ENCODE data around the gene RBMS3.

RBMS3 gene

DNA sequence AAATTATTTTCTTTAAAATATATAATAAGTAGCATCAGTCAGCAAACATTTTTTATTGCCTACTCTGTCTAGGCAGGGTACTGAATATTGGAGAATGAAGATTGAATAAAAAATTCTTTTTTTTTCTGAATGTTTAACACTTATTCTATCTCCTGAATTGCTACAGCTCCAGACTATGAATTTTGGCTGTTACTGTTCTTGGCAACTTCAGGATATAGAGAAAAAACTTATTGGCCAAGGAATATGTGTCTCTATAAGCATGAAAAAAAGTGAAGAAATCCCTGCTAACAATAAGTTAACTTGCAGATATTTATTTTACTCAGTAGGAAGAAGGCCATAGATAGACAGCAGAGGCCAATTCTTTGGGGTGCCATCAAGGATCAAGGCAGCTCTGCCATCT lies 309.6 kb downstream of the RBMS3 start:
- DNase-seq, result no peak

DNA sequence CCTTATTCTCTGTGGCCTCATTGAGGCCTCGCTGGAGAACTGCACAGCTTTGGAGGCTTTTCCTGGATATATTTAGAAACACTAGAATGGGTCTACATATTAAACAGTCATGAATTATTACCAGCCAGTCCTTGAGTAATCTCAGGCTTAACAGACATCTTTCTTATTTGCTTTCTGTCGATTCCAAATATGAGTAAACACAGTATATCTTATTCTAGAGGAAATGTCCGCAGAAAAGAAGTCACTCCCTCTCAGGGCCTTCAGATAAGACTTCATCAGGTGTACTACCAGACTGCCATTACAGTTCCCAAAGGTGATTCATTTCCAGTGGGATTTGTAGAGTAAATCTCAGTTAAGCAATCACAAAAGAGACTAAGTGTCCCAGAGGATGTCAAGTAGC lies 310.7 kb downstream of the RBMS3 start:
- no peak for DNase-seq

DNA sequence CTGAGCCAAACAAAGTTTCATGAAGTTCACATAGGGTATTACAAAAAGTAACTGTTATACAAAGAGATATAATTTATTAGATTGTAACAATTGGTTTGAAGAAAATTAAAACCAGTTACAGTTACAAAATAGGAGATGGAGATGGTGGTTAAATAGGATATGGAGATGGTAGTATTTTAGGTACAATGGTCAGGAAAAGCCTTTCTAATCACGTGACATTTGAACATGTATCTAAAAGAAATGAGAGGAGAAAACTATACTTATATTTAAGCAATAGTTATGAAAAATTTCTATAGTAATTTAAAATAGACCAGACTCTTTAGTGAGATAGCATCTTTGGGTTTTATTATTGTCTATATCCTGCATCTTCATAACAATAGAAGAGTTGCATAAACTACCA lies 312.9 kb downstream of the RBMS3 start:
- DNase-seq, result no peak

DNA sequence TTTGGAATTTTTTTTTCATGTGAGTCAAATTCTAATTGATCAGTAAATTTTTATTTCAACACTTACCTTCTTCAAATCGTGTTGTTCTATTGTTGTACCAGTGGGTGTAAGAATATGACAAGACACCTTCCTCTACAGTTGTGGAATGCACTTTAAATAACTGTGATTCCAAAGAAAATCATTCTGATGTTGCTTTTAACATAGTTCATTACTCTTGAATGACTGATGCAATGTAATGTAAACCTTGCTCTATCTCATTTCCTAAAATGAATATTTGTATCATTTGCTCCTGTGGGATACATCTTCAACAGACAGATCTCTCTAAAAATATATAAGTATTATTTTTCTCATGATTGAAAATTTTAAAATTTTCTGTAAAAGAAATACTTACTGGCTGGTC lies 313.4 kb downstream of the RBMS3 start:
- DNase-seq, result no peak

DNA sequence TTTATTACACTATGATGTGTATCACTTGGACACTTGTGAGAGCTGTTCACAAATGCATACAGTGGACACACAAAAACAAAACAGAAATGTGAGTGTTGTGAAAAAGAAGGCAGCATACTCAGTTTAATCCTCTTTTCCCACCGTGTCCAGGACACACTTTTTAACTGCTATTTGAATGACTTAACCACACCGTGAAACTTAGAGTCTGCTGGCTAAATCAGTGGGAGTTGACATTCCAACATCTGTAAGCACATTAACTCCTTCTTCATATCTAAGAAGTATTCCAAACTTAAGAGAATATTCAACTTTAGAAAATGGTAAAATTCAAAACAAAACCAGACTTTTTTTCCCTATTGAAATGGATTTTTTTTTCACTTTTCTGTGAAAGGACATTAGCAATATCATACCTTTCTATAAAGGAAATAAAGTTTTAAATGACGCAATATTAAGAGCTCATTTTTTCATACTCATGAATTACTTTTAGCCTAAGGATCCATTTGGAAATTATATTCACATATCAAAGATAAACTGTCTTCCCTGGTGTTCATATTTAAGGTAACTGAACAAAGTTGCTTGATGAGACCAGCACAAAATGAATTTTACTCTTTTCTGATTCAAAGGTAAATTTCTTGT lies 316.6 kb downstream of the RBMS3 start:
- no peak for DNase-seq

DNA sequence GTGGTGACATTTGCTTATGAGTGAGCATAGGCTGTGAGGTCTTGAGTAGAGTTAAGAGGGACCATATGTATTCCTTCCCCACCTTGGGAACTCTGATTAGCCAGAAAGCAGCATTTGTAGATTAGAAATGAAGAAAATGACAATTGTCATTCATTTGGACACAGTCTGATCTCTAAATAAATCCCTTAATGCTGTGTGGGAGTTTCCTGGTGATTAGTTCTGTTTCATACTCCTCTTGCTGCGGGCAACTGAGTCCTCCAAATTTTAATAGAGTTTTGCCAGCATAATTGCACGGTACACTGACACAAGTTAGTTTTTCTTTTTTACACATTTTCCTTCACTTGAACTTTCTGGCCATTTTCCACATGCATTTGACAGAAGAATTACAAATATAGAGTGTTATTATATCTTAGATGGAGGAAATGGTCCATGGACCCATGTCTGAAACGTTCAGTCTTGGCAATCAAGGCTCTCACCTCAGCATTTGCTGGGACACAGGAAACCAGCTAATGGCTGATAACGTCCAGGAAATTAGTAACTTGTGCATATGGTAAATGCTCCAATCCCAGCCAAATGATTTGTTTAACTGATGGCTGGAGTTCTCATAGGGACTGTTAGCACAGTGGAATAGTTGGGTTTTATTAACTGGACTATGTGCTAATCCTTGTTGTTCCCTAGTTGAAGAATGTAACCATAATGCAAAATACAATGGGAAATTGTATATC lies 321.2 kb downstream of the RBMS3 start:
- DNase-seq, result no peak

DNA sequence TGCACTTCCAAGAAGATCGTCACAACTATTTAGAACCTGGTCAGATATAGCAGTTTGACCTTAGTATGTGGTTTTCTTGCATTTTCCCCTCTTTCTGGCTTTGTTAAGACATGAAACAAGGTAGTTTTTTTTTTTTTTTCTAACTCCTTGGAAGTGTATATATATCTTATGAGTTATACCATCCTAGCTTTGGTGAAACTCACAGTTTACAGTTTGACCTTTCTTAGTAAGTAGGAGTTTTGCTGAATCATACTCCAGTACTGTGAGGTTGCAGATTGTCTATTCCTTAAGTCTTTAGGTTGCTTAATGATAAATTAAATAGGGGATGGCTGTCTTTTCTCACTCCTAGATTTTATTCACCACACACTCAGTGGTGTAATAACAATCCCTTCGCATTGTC lies 325.0 kb downstream of the RBMS3 start:
- no peak for DNase-seq

DNA sequence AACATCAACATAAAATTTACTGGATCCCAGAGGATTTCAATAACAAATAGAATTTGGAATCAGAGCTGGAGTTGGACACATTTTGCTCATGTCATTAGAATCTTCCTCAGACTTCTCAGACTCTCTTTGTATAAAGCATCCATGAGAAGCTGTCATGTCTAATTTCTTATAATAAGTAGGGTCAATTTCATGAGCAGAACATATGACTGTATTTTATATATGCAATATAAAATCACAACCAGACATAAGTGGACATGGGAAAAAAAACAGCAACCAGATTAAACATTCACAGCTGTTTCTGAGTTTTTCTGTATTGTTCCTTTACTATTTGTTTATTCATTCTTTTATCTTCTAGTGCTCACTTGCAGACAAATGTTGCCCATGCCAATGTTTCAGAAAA lies 325.5 kb downstream of the RBMS3 start:
- no peak for DNase-seq

DNA sequence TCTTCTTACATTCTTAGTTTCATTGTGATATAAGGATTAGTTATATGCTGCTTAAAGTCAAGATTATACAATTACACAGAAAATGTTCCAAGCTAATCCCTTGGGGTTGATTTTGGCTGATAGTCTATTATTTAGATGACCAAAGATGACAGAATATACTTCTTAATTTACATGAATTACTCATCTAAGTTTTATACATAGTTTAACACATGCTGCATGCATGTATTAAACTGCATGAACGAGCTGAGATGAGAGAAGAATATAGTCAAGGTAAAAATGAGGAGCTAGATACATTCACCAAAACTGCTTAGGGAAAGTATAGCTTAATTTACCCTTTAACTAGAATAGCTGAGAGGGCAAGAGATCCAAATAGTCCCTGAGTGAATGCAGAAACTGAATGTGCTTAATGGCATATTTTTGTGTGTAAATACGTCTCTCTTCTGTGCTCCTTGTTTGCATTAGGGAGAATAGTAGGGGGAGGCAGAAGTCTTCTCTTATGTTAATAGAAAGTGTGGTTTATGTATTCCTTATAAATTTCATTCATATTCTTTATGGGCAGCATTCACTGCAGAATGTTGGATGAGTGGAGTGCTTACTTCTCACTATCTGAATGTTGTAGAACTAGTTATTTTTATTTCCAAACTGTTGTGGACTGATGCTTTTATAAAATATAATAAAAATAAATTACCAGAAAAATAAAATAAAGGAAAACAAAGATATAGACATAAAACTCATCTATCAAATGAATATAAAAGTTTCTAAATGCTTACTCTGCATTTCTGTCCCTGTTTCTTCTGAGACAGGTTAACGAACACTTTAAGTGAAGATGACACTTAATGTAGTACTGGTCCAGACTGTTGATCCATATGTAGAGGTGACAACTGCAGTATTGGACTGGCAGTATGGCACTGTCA lies 327.8 kb downstream of the RBMS3 start:
- no peak for DNase-seq

DNA sequence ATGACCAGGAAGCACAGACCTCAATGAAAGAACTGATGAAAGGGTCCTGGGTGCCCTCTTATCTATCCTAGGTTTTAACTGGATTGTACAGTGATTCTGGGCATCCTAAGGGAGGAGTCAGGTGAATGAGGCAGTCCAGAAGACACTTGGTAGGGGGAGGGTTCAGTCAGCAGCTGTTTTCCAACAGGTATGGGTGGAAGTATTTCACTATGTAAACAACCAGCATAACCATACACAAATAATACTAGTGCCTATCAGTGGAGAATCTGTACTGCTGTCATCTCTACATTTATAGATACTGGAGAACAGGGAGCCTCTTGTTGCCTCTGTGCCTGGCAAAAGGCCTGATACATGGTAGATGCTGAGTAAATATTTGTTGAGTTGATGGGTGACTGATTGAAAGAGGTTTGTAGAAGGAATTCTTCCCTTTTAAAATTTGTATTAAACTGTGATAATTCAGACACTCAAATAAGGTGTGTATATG lies 328.5 kb downstream of the RBMS3 start:
- no peak for DNase-seq

DNA sequence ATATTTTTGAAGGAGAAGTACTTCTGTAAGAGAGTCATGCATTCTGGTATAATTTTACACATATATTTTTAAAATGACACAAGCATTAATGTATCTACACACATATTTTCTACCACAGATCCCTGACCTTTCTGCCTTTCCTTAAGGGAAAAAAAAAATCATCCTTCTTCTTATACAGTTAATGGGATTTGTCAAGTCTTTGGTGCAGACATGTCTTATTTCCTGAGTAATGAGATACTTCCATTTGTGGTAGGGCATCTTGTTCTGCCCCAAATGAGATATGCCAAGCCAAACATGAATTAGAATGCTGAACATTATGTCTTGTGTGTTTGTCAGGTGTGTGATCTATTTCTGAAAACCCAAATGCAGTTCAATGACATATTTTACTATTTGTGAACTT lies 329.9 kb downstream of the RBMS3 start:
- no peak for DNase-seq

DNA sequence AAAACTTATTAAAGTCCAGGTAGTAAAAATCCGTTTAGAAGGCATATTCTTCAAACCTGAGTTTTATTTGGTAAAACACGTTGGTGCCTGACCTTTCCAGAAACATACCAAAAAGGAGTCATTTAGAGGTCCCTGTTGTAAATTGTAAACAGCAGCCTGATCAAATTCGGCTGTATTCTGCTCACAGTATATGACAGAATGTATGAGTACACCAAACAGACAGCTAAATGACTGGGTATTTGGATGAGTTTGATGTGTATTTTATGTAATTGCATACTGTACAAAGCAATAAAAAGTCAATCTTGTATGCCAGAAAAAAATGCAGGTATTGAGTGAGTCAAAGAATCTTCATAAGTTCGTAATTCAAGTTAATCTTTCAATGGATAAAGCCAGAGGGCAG lies 330.4 kb downstream of the RBMS3 start:
- no peak for DNase-seq

DNA sequence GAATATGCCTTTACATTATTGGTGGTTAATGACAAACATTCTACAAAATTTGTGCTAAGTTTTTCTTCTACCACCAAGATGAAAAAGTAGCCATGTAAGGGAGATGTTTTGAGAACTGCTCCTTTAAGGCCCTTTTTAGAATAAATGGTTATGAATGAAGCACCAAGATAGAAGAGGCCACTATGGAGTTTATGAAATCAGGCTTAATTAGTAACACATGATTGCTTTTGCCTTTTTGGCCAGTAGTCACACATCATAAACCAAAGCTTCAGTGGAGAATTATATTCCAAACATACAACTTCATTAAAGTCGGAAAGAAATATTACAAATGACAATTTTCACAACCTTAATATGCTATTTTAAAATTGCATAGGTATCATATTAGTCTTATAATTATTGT lies 331.7 kb downstream of the RBMS3 start:
- DNase-seq, result no peak

DNA sequence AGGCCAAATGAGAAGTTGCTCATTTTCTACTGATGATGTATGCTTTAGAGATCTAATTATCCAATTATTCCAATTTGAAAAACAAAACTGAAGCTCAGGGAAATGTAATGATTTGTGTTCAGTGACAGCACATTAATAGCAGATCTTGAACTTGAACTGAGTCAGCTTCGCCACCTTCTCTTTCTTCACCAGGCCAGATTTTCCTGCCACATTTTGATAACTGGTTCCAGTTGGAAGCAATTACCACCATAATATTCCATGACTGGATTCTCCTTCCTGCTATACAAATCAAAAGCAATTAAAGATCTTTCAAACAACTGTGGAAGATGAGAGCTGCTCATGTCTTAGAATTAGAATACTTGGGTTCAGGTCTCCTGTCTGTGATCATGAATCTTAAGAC lies 334.1 kb downstream of the RBMS3 start:
- no peak for DNase-seq

DNA sequence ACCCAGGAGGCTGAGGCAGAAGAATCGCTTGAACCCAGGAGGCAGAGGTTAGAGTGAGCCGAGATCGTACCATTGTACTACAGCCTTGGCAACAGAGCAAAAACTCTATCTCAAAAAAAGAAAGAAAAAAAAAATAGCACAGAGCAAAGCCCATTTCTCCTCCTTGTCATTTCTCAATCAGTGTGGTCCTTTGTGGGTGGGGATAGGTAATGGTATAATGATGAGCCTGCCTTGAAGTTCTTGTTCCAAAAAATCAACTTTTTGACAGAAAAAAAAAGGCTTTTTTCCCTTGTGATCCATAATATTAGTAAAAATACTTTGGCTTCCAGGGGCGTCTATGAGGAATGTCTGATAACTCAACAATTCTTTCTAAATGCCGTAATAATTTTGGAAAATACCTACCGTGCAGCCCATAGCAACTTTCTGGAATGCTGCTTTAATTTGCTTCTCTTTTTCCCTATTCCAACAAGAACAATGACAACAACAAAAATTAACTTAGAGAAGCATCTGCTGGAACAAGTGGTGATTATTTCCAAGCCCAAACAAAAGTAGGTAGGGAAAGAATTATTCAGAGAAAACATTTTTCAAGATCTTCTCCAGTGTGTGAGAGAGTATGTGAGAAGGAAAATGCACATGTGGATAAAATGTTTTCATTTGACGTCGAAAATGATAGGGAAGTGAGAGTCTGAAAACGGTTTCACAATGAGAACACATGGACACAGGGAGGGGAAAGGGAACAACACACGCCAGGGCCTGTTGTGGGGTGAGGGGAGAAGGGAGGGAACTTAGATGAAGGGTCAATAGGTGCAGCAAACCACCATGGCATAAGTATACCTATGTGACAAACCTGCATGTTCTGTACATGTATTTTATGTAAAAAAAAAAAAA lies 337.8 kb downstream of the RBMS3 start:
- no peak for DNase-seq

DNA sequence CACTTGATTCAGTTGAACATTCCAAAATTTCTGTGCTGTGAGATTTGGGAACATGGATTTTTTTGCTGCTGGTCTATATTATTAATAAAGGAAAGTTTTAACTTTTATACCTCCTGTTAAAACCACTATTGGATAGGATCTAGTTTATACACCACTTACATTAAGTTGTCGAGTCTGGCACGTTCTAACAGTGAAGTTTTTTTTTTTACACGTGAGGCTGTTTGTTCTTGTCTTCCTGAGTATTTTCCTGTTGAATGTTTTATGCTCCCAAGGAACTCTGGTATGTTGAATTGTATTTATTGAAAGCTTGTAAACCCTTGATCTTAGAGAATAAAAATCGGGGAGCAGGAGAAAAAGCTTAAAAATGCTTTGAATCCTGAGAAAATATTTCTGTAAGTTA lies 338.8 kb downstream of the RBMS3 start:
- DNase-seq, result no peak

DNA sequence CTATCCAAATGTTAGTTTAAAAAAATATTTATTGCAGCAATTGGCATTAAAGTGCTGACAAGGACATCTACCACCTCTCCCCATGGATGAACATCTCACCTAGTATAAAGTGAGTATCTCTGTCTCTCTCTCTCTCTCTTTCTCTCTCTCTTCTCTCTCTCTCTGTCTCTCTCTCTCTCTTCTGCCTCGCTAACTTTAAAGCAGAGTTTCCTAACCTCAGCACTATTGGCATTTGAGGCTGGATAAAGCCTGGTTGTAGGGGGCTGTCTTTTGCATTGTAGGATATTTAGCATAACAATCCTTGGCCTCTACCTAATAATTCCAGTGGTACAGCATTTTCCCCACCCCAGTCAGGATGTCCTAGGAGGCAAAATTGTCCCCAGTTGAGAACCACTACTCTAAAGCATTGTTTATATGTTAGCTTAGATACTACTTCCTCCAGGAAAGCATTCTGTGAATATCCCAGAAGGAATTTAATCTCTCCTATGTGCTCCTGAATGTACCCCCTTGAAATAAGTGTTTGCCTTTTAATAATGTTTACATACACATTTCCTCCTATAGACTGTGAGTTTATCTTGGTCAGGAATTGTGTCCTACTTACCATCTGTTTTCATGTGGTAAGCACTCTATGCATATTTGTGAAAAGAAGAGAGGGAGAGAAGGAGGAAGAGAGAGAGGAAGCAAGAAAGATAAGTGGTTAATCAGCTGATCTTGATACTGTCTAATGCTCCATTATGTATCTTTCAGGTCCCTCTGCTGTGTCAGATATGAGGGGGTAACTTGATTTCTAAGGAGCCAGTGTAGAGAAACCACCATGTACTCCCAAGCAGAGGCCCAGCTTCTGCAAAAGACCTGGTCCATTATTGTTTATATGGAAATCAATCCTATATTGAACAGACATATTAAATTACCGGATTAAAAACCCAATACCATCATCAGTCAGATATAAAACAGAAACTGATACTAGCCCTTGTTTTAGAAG lies 346.6 kb downstream of the RBMS3 start:
- no peak for DNase-seq

DNA sequence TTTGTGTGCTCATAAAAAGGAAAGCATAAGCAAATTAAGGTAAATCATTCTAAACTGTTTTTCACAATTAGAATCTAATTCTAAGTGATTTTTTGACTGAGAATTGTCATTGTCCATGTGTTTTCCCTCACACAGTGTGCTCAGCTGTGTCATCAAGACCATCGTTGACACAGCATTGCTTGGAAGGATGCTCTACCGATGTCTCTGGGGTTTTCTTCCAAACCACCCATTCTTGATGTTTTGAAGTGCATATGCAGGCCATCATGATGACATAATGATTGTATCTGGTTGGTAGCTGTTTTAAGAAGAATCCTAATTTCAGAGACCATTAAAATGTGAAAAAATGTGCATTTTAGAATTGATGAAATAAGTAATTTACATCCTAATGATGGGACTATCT lies 347.9 kb downstream of the RBMS3 start:
- DNase-seq, result no peak

DNA sequence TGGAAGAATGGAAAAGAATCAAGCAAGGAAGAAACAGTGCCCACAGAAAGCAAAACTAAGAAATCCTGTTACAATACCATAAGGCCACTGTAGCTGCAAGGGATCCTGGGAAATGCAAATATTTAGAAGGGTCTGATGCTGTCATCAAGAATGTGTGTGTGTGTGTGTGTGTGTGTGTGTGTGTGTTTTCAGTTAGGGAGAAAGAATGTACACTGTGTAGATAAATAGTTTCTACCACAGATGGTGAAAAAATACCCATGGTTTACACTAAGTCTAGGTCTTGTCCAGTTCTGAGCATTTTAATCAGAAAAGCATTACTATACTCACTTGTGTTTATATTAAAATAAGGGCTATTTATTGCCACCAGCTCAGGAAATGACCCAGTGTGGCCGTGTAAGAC lies 355.0 kb downstream of the RBMS3 start:
- no peak for DNase-seq

DNA sequence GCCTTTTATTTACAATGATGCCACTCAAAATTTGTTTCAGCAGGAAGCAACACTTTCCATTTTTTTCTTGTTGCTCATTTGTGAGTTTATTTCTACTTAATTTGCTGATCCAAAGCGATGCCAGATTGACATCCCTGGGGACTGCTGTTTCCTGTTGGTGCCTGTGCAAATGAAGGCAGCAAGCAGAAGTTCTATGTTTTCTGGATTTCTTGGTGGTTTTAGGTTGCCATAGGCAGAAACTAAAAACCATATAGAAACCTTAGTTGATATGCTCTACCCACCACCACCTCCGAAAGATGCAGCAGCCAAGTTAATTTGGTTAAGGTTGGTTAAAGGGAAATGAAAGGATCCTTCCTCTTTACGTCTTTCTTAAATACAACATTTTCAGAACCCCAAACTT lies 356.2 kb downstream of the RBMS3 start:
- DNase-seq, result no peak

DNA sequence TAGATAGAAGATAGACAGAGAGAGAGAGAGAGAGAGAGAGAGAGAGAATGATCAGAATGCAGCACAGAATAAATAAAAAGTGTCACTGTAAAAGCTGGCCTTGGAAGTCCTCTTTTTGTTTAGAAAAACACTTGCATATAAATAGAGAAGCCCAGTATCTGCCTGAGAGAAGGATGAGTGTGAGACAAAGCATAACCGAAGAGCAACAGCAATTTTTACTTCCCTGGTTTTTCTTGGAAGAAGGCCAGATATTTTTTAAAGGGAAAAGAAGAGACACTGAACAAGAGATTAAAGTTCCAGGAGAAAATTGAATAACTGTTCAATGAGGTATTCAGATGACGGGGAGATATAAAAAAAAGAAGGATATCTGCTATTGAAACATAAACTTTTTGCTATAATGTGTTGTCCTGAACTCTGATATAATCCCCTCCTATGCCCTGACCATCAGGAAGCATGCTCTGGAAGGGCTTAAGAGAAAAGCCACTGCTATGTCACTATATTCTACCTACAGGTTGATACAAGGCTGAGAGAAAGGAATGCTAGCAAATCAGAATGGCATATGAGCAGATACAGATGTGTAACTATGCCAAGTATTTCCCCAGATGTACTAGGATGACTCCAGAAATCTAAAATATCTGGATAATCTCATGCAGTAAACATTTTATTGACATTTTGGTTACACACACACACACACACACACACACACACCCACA lies 358.9 kb downstream of the RBMS3 start:
- no peak for DNase-seq

All from NCI-H1092 (cell line).